B cell (primary cell): ENCODE data around the gene TESK2. TPM values are rescaled to one million over a fixed set of nuclear protein-coding genes. Genes with fewer than 3 reads are reported as not detected.
A peak's percentile ranks its signal among the peaks of the same experiment; 100 is the strongest.

Source experiments
- ATAC-seq: fragments of 200-7000 bp; cut with Tn5 transposase; one replicate; pipeline ENCODE4 v1.10.0; 2021; ENCODE audit warnings: low read depth, mild to moderate bottlenecking, moderate number of reproducible peaks, moderate library complexity
- CTCF ChIA-PET: fragments of 350-600 bp; sonication (Branson Sonifier 250); formaldehyde crosslinking; loops from one replicate; lab custom pipeline; 2021; ENCODE audit warnings: antibody characterized with exemption, inconsistent platforms; lab: Charles Lee
- POLR2A ChIA-PET: fragments of 350-600 bp; sonication (Branson Sonifier 250); formaldehyde crosslinking; loops from one replicate; lab custom pipeline; 2021; ENCODE audit warnings: antibody characterized with exemption; lab: Charles Lee
- DNase-seq: peaks from one replicate; pipeline ENCODE4 v3.0.0; 2013
- H2AFZ ChIP-seq: 2 replicates; pipeline ENCODE4 v1.6.1; 2012; ENCODE audit warnings: mild to moderate bottlenecking, low read depth, low read length; ENCODE audit not compliant: insufficient read depth, poor library complexity, severe bottlenecking
- H3K27ac ChIP-seq, 2 donors: 1 replicate in 1 of 2; 2 replicates in 1 of 2; pipeline ENCODE4 v1.5.1; 2012 to 2013; ENCODE audit warnings: low read length in 2 of 2, mild to moderate bottlenecking in 2 of 2, moderate library complexity in 1 of 2
- H3K27me3 ChIP-seq, 4 experiments: fragments of 200-600 bp in 1 of 4; sonication (generic) in 1 of 4; replicated peaks in 1 of 4; 1 replicate in 2 of 4; 2 replicates in 2 of 4; pipeline versions ENCODE4 v1.6.1 to v1.7.0; 2013 to 2016; ENCODE audit warnings: low read length in 3 of 4, mild to moderate bottlenecking in 2 of 4, mixed read lengths in 1 of 4, moderate library complexity in 1 of 4; ENCODE audit not compliant: insufficient read depth in 4 of 4, control insufficient read depth in 3 of 4; ENCODE audit errors: control extremely low read depth in 1 of 4
- H3K36me3 ChIP-seq, 2 experiments: replicated peaks in 1 of 2; 1 replicate in 1 of 2; 2 replicates in 1 of 2; pipeline versions ENCODE4 v1.6.1 to v1.7.1; 2013; ENCODE audit warnings: low read length in 1 of 2; ENCODE audit not compliant: insufficient read depth in 2 of 2, control insufficient read depth in 1 of 2; ENCODE audit errors: control extremely low read depth in 1 of 2, extremely low read depth in 1 of 2
- H3K4me1 ChIP-seq, 2 donors: fragments of 200-600 bp in 1 of 2; sonication (generic) in 1 of 2; 1 replicate in 1 of 2; 2 replicates in 1 of 2; pipeline versions ENCODE4 v1.5.1 to v1.6.1; 2013 to 2017; ENCODE audit warnings: low read length in 2 of 2; ENCODE audit not compliant: control insufficient read depth in 2 of 2, insufficient read depth in 2 of 2
- H3K4me2 ChIP-seq: replicated peaks from 2 replicates; pipeline ENCODE3; 2012; ENCODE audit warnings: mild to moderate bottlenecking, low read depth, low read length; ENCODE audit not compliant: poor library complexity, severe bottlenecking
- H3K4me3 ChIP-seq, 5 experiments: fragments of 200-600 bp in 1 of 5; sonication (generic) in 1 of 5; 1 replicate in 3 of 5; 2 replicates in 2 of 5; pipeline versions ENCODE4 v1.5.1 to v1.7.0; 2011 to 2016; ENCODE audit warnings: low read length in 4 of 5, mild to moderate bottlenecking in 4 of 5, low read depth in 2 of 5, control low read depth in 1 of 5, moderate library complexity in 1 of 5; ENCODE audit not compliant: insufficient read depth in 1 of 5; ENCODE audit errors: control extremely low read depth in 1 of 5, extremely low read depth in 1 of 5
- H3K79me2 ChIP-seq: fragments of 200-600 bp; sonication (generic); one replicate; pipeline ENCODE4 v1.6.0; 2016; ENCODE audit warnings: low read length; ENCODE audit not compliant: control insufficient read depth, insufficient read depth
- H3K9ac ChIP-seq: fragments of 200-600 bp; sonication (generic); 2 replicates; pipeline ENCODE4 v1.6.1; 2017; ENCODE audit warnings: mild to moderate bottlenecking, low read length, moderate library complexity
- H3K9me3 ChIP-seq, 3 donors: one replicate each; pipeline versions ENCODE4 v1.6.1 to v1.7.1; 2013; ENCODE audit warnings: low read length in 2 of 3; ENCODE audit not compliant: control insufficient read depth in 2 of 3, insufficient read depth in 1 of 3; ENCODE audit errors: control extremely low read depth in 1 of 3
- H4K20me1 ChIP-seq: 2 replicates; pipeline ENCODE4 v1.6.0; 2012; ENCODE audit warnings: mild to moderate bottlenecking, low read length; ENCODE audit not compliant: insufficient read depth, control insufficient read depth, poor library complexity, severe bottlenecking
- H3K27ac Mint-ChIP-seq: one replicate; pipeline ENCODE4 v1.8.0; 2021; ENCODE audit warnings: mixed read lengths
- H3K27me3 Mint-ChIP-seq: one replicate; pipeline ENCODE4 v1.8.0; 2021; ENCODE audit warnings: mixed read lengths
- H3K4me1 Mint-ChIP-seq: one replicate; pipeline ENCODE4 v1.8.0; 2021; ENCODE audit warnings: mixed read lengths
- H3K4me3 Mint-ChIP-seq: one replicate; pipeline ENCODE4 v1.8.0; 2021; ENCODE audit warnings: mixed read lengths
- H3K9me3 Mint-ChIP-seq: one replicate; pipeline ENCODE4 v1.8.0; 2022; ENCODE audit warnings: mixed read lengths; ENCODE audit not compliant: insufficient read depth
- EZH2 ChIP-seq: IDR thresholded peaks from 2 replicates; pipeline ENCODE4 v1.6.1; 2012; ENCODE audit warnings: borderline replicate concordance, low read depth, mild to moderate bottlenecking, moderate library complexity, low read length; ENCODE audit not compliant: insufficient read depth, poor library complexity, severe bottlenecking
- WGBS: methylation state at CpG from one replicate; pipeline ENCODE4 v1.1.5; 2013; ENCODE audit warnings: missing lambda C conversion rate; ENCODE audit not compliant: insufficient coverage; 5-methylcytosine and 5-hydroxymethylcytosine counted together
- intact Hi-C: fragments of 100-400 bp; cut with micrococcal nuclease; formaldehyde crosslinking; loops from one replicate; pipeline ENCODE4 v1.10.0; 2022
- polyA minus RNA-seq: library from RNA; depleted of rRNA, polyadenylated mRNA; stranded (reverse); fragments of >200 nt; gene quantifications from 2 replicates; pipeline ENCODE4 v1.2.3, GENCODE V29; 2012
- polyA plus RNA-seq: library from polyadenylated mRNA; depleted of rRNA; stranded (reverse); fragments of >200 nt; gene quantifications from 2 replicates; pipeline ENCODE4 v1.2.3, GENCODE V29; 2012
- total RNA-seq, 2 donors: library from RNA; stranded (reverse); fragments of 120-200 nt in 1 of 2; gene quantifications; 1 replicate in 1 of 2; 2 replicates in 1 of 2; pipeline versions ENCODE4 v1.2.3 to v1.2.4, GENCODE V29; 2013 to 2022
- TF ChIP-seq, protein P1 (sequence below): fragments of 200-600 bp; IDR thresholded peaks from one replicate; pipeline ENCODE4 v1.8.0; 2022; ENCODE audit warnings: antibody characterized with exemption, mild to moderate bottlenecking

TESK2 gene, protein sequence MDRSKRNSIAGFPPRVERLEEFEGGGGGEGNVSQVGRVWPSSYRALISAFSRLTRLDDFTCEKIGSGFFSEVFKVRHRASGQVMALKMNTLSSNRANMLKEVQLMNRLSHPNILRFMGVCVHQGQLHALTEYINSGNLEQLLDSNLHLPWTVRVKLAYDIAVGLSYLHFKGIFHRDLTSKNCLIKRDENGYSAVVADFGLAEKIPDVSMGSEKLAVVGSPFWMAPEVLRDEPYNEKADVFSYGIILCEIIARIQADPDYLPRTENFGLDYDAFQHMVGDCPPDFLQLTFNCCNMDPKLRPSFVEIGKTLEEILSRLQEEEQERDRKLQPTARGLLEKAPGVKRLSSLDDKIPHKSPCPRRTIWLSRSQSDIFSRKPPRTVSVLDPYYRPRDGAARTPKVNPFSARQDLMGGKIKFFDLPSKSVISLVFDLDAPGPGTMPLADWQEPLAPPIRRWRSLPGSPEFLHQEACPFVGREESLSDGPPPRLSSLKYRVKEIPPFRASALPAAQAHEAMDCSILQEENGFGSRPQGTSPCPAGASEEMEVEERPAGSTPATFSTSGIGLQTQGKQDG
- total RNA-seq (26.2 and 27.0 TPM in 2 replicates), polyA plus RNA-seq (21.7 and 23.9 TPM in 2 replicates), polyA minus RNA-seq (14.5 and 16.7 TPM in 2 replicates)
- 14.3 TPM for total RNA-seq (2013)

DNA sequence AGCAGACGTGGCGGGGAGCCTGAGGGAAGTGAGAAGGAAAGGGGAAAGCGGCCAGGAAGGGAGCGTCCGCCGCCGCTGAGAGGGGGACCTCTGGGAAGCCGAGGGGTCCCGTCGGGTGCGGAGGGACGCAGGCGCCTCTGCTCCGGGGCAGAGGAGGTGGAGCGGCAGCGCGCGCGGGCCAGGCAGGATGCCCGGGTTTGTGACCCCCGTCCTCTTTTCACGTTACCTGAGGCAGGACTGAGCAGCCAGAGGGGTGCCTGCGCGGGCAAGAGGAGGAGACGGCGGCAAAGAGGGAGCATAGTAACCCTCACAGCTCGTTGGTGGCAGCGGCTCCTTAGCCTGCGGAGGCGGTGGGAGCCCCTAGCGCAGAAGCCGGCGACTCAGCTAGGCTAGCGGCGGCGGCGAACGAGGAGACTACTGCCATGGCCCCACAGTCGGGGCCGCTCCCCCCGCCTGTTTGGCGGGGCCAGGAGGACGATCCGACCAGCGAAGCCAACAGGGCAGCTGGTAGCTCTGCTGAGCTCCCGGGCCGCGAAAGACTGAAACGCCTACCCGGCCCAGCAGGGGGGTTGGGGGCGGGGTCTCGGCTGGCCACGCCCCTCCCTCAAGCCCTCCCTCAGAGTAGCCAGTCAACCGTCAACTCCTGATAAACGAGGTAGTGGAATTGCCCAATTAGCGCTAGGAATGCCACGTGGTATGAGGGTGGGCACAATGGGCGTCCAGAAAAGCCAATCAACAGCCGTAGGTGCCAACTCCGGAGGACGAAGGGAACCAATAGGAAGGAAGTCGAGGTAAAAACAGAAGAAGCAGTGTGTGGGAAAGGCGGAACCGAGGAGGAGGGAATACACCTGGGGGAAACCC, at the start of gene TESK2:
TESK2 (minus strand) TSS at position 538 of the 861 bp plus-strand sequence. CDS start 33,378 bp downstream, outside the sequence.
- CTCF ChIA-PET = interaction anchor here (0.6 to 11.0 kb wide), 28 partner anchors 9 to 804 kb away, joined by 3 to 478 read pairs (median 6); partner anchors contain the start of genes CCDC163, HECTD3, MMACHC and MUTYH
- Histone ChIP-seq H3K79me2 (peaks cover 52% of the 10 kb centered on the region), H3K36me3 (peaks cover 0 to 13% of the 10 kb centered on the region in 2 experiments), H3K27me3 (no peaks in the 10 kb centered on the region), H3K4me1 (peaks cover 28% of the 10 kb centered on the region in 2 donors), H3K9me3 (no peaks in the 10 kb centered on the region), H3K4me3 (peak within 1 kb of the TSS; percentile 67 to 88 (median 83)), H2AFZ (peak within 1 kb of the TSS; percentile 86), H3K4me2 (peak within 1 kb of the TSS; percentile 84), H3K27ac (peak within 1 kb of the TSS; percentile 60 to 80), H3K9ac (peak within 1 kb of the TSS; percentile 80), H4K20me1 (peaks cover 10% of the 10 kb centered on the region)
- DNase-seq = peak; percentile 99
- H3K27me3 Mint-ChIP-seq = no peaks in the 10 kb centered on the region
- H3K27ac Mint-ChIP-seq = no peak within 1 kb of the TSS
- under 1% methylated on average over 61 of the region's 64 CpGs for WGBS
- no peak within 1 kb of the TSS for H3K4me3 Mint-ChIP-seq
- H3K9me3 Mint-ChIP-seq = no peaks in the 10 kb centered on the region
- peaks cover 22% of the 10 kb centered on the region for H3K4me1 Mint-ChIP-seq
- POLR2A ChIA-PET = interaction anchor here (0.5 to 4.0 kb wide), 17 partner anchors 9 to 769 kb away, joined by 3 to 33 read pairs (median 6); partner anchors contain the start of genes CCDC163, MMACHC, MUTYH and PRDX1
- intact Hi-C loops = loop anchor here (1.0 to 5.0 kb wide), 10 partner anchors 9 to 1134 kb away; partner anchors contain the start of genes ARMH1, CCDC163, ERI3 and MMACHC
- TF ChIP-seq, protein P1, sequence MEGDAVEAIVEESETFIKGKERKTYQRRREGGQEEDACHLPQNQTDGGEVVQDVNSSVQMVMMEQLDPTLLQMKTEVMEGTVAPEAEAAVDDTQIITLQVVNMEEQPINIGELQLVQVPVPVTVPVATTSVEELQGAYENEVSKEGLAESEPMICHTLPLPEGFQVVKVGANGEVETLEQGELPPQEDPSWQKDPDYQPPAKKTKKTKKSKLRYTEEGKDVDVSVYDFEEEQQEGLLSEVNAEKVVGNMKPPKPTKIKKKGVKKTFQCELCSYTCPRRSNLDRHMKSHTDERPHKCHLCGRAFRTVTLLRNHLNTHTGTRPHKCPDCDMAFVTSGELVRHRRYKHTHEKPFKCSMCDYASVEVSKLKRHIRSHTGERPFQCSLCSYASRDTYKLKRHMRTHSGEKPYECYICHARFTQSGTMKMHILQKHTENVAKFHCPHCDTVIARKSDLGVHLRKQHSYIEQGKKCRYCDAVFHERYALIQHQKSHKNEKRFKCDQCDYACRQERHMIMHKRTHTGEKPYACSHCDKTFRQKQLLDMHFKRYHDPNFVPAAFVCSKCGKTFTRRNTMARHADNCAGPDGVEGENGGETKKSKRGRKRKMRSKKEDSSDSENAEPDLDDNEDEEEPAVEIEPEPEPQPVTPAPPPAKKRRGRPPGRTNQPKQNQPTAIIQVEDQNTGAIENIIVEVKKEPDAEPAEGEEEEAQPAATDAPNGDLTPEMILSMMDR = peak; percentile 7
- no peak for TF ChIP-seq EZH2
- ATAC-seq = peak; percentile 88
